Ovary (tissue), 3 donors: ENCODE measurements around the gene ME1.

Experiments
- CTCF ChIP-seq, 3 donors: fragments of 450-650 bp in 2 of 3; fragments of 200-600 bp in 1 of 3; IDR thresholded peaks; one replicate each; pipeline versions ENCODE4 v1.5.1 to v1.8.0; 2016 to 2022; ENCODE audit warnings: antibody characterized with exemption in 3 of 3, mild to moderate bottlenecking in 1 of 3
- EP300 ChIP-seq: sonication (generic); formaldehyde crosslinking; IDR thresholded peaks from one replicate; pipeline ENCODE4 v1.6.1; 2017; ENCODE audit warnings: antibody characterized with exemption
- POLR2A ChIP-seq: fragments of 450-650 bp; IDR thresholded peaks from one replicate; pipeline ENCODE4 v1.6.1; 2017; ENCODE audit warnings: antibody characterized with exemption, mild to moderate bottlenecking, moderate library complexity
- donor health status: DM: no; HTN: no; CAD: no.

GRCh38 chr6:83365931-83366330 is 64.9 kb downstream of the ME1 start:
- TF ChIP-seq CTCF (IDR thresholded peaks at IDR 0.05) (no peak), POLR2A (no peak), EP300 (no peak)
